GM12891 (cell line): ENCODE measurements around the gene EIF4G3.

Experiments
- DNase-seq: peaks from one replicate; pipeline ENCODE4 v3.0.0; 2011; ENCODE audit warnings: low spot score; ENCODE audit not compliant: insufficient read length
- FAIRE-seq: peaks from 2 replicates; lab custom pipeline; 2011; peaks lifted over from hg19 to GRCh38; lab: Jason Lieb, UNC
- PAX5 ChIP-seq: IDR thresholded peaks from 2 replicates; pipeline ENCODE4 v1.6.1; 2011; ENCODE audit warnings: low read length, moderate library complexity, mild to moderate bottlenecking; ENCODE audit not compliant: insufficient read depth, severe bottlenecking
- POLR2A ChIP-seq: IDR thresholded peaks from 2 replicates; pipeline ENCODE4 v1.6.1; 2011; ENCODE audit warnings: low read depth, low read length, control low read depth
- POLR2AphosphoS5 ChIP-seq: IDR thresholded peaks from 2 replicates; pipeline ENCODE4 v1.6.1; 2011; ENCODE audit warnings: low read depth, low read length, control low read depth
- POU2F2 ChIP-seq: IDR thresholded peaks from 2 replicates; pipeline ENCODE4 v1.6.1; 2011; ENCODE audit warnings: low read depth, mild to moderate bottlenecking, control low read depth, low read length, moderate library complexity
- SPI1 ChIP-seq: IDR thresholded peaks from 2 replicates; pipeline ENCODE4 v1.6.1; 2011; ENCODE audit warnings: low read depth, low read length, control low read depth
- TAF1 ChIP-seq: IDR thresholded peaks from 2 replicates; pipeline ENCODE4 v1.6.1; 2011; ENCODE audit warnings: low read depth, low read length, control low read depth

The EIF4G3 gene

GRCh38 chr1:20786253-20787028 is 390.3 kb downstream of the EIF4G3 start:
- DNase-seq (peak; percentile 85), FAIRE-seq (peak; percentile 98)
- TF ChIP-seq POLR2AphosphoS5 (peak; percentile 42; the same call in 1 of the 2 replicates), SPI1 (no peak), POLR2A (peak; percentile 59; the same call in 1 of the 2 replicates), TAF1 (peak; percentile 9; the same call in 1 of the 2 replicates)

GRCh38 chr1:20785907-20786252 is 390.8 kb downstream of the EIF4G3 start:
- FAIRE-seq = no peak
- DNase-seq = peak; percentile 8
- TF ChIP-seq POLR2AphosphoS5 (no peak), SPI1 (no peak), PAX5 (no peak), TAF1 (no peak), POLR2A (no peak), POU2F2 (peak; percentile 30; the same call in 1 of the 2 replicates)

GRCh38 chr1:20775700-20776099 is 401.0 kb downstream of the EIF4G3 start:
- no peak for TF ChIP-seq POLR2AphosphoS5
- no peak for TF ChIP-seq POLR2A
- TF ChIP-seq SPI1 = no peak
- no peak for TF ChIP-seq POU2F2
- TF ChIP-seq TAF1 = no peak
- TF ChIP-seq PAX5 = no peak
- peak; percentile 68 for FAIRE-seq

GRCh38 chr1:20771780-20772179 is 404.9 kb downstream of the EIF4G3 start:
- peak; percentile 45 for FAIRE-seq

More at GRCh38 chr1:20775700-20776099, 401.0 kb downstream of the EIF4G3 start:
- DNase-seq = no peak

GRCh38 chr1:20770314-20771087 is 406.2 kb downstream of the EIF4G3 start:
- no peak for TF ChIP-seq POU2F2
- no peak for DNase-seq
- FAIRE-seq = no peak

More at GRCh38 chr1:20771780-20772179, 404.9 kb downstream of the EIF4G3 start:
- no peak for DNase-seq
- TF ChIP-seq SPI1 (no peak), POU2F2 (no peak), TAF1 (no peak), POLR2AphosphoS5 (no peak), POLR2A (no peak), PAX5 (no peak)

GRCh38 chr1:20767271-20767670 is 409.4 kb downstream of the EIF4G3 start:
- FAIRE-seq (no peak), DNase-seq (no peak)
- TF ChIP-seq SPI1 (no peak), PAX5 (no peak), TAF1 (no peak), POU2F2 (no peak), POLR2AphosphoS5 (no peak), POLR2A (no peak)

- DNase-seq (no peak), FAIRE-seq (no peak)
- TF ChIP-seq POU2F2 = no peak
- no peak for TF ChIP-seq SPI1
- TF ChIP-seq PAX5 = no peak
- no peak for TF ChIP-seq POLR2AphosphoS5
- no peak for TF ChIP-seq POLR2A
- TF ChIP-seq TAF1 = no peak
Measured at GRCh38 chr1:20763417-20763816, 413.3 kb downstream of the EIF4G3 start.

- DNase-seq = no peak
- no peak for FAIRE-seq
- no peak for TF ChIP-seq POU2F2
- no peak for TF ChIP-seq SPI1
- TF ChIP-seq PAX5 = no peak
- TF ChIP-seq POLR2AphosphoS5 = no peak
- TF ChIP-seq TAF1 = no peak
- no peak for TF ChIP-seq POLR2A
Measured at GRCh38 chr1:20760322-20760721, 416.4 kb downstream of the EIF4G3 start.
